NCI-H69 (cell line): Measurements from ENCODE around the gene CACNB2.
"Not testable (repeated sequence)": the region's sequence is repeated elsewhere in the genome, so short reads cannot be mapped to it uniquely, and the experiment has no call there.

Experiments
- DNase-seq: peaks from one replicate; lab custom pipeline; 2025; lab: John Stamatoyannopoulos, UW

CACNB2 gene

GRCh38 chr10:18570386-18570785, 430.2 kb downstream of the CACNB2 start:
- not testable (repeated sequence) for DNase-seq

GRCh38 chr10:18571076-18571475, 430.9 kb downstream of the CACNB2 start:
- no peak for DNase-seq

- no peak for DNase-seq
Observed at GRCh38 chr10:18571780-18572179, 431.6 kb downstream of the CACNB2 start.

- no peak for DNase-seq
Observed at GRCh38 chr10:18572959-18573561, 432.8 kb downstream of the CACNB2 start.

- DNase-seq, result no peak
Observed at GRCh38 chr10:18576586-18576985, 436.4 kb downstream of the CACNB2 start.

- DNase-seq, result no peak
Observed at GRCh38 chr10:18577823-18578685, 437.8 kb downstream of the CACNB2 start.

GRCh38 chr10:18582803-18583202, 442.6 kb downstream of the CACNB2 start:
- DNase-seq, result no peak

GRCh38 chr10:18583575-18584270, 443.5 kb downstream of the CACNB2 start:
- no peak for DNase-seq

GRCh38 chr10:18586637-18587036, 446.4 kb downstream of the CACNB2 start:
- not testable (repeated sequence) for DNase-seq

GRCh38 chr10:18591141-18591540, 450.9 kb downstream of the CACNB2 start:
- not testable (repeated sequence) for DNase-seq
